GM21367 (cell line): Measurements from ENCODE around the gene VPS35.
A peak's percentile ranks its signal among the peaks of the same experiment; 100 is the strongest.
"Not testable (repeated sequence)": the region's sequence is repeated elsewhere in the genome, so short reads cannot be mapped to it uniquely, and the experiment has no call there.

Experiments
- ATAC-seq: cut with Tn5 transposase; IDR thresholded peaks from one replicate; pipeline ENCODE4 v1.9.1; 2021; ENCODE audit not compliant: unreplicated experiment

The VPS35 gene

GRCh38 chr16:46673320-46674013 is 15.5 kb downstream of the VPS35 start:
- peak; percentile 75 for ATAC-seq

- no peak for ATAC-seq
Measured at GRCh38 chr16:46662123-46662522, 26.9 kb downstream of the VPS35 start.

GRCh38 chr16:46658925-46659324 is 30.1 kb downstream of the VPS35 start:
- ATAC-seq = peak; percentile 97

GRCh38 chr16:46651305-46651704 is 37.7 kb downstream of the VPS35 start:
- ATAC-seq = no peak

GRCh38 chr16:46650254-46650623 is 38.7 kb downstream of the VPS35 start:
- no peak for ATAC-seq

GRCh38 chr16:46649588-46650253 is 39.3 kb downstream of the VPS35 start:
- no peak for ATAC-seq

GRCh38 chr16:46648656-46649055 is 40.3 kb downstream of the VPS35 start:
- ATAC-seq = no peak

- ATAC-seq = no peak
Measured at GRCh38 chr16:46638947-46639925, 49.7 kb downstream of the VPS35 start.

- no peak for ATAC-seq
Measured at GRCh38 chr16:46632778-46633733, 55.9 kb downstream of the VPS35 start.

GRCh38 chr16:46629331-46630219 is 59.4 kb downstream of the VPS35 start:
- ATAC-seq = no peak

- no peak for ATAC-seq
Measured at GRCh38 chr16:46627746-46628145, 61.2 kb downstream of the VPS35 start.

GRCh38 chr16:46626681-46627080 is 62.3 kb downstream of the VPS35 start:
- not testable (repeated sequence) for ATAC-seq

GRCh38 chr16:46624862-46625261 is 64.1 kb downstream of the VPS35 start:
- not testable (repeated sequence) for ATAC-seq

GRCh38 chr16:46623707-46624106 is 65.3 kb downstream of the VPS35 start:
- not testable (repeated sequence) for ATAC-seq

- ATAC-seq = not testable (repeated sequence)
Measured at GRCh38 chr16:46623246-46623645, 65.7 kb downstream of the VPS35 start.

GRCh38 chr16:46621934-46622676 is 66.9 kb downstream of the VPS35 start:
- no peak for ATAC-seq

- ATAC-seq = peak; percentile 87
Measured at GRCh38 chr16:46621006-46621933, 67.7 kb downstream of the VPS35 start, which contains the start of gene SHCBP1. Gene SHCBP1, minus strand, starts transcription at chr16:46621379. Its CDS starts 20 bp downstream, at chr16:46621359.
